Peyer's patch (tissue), 4 donors: Measurements from ENCODE around the gene VAMP2.

Experiments used
- CTCF ChIP-seq, 6 experiments: fragments of 450-650 bp in 4 of 6; fragments of 200-600 bp in 2 of 6; sonication (generic) in 1 of 6; IDR thresholded peaks; one replicate each; pipeline ENCODE4 v1.5.1; 2017 to 2019; ENCODE audit warnings: antibody characterized with exemption in 6 of 6, mild to moderate bottlenecking in 3 of 6, moderate library complexity in 1 of 6
- POLR2A ChIP-seq, 2 donors: fragments of 450-650 bp; IDR thresholded peaks; one replicate each; pipeline ENCODE4 v1.5.1; 2017; ENCODE audit warnings: antibody characterized with exemption in 2 of 2, mild to moderate bottlenecking in 2 of 2, moderate library complexity in 2 of 2

- TF ChIP-seq POLR2A (IDR thresholded peaks at IDR 0.05): no peak
- TF ChIP-seq CTCF (IDR thresholded peaks at IDR 0.05): no peak
These were observed 51.8 kb downstream of the VAMP2 start for GRCh38 chr17:8110907-8111306.
